Right ventricle myocardium superior (tissue), 1 donor: Measurements from ENCODE around the gene SAXO2. TPM values are rescaled to one million over a fixed set of nuclear protein-coding genes. Genes with fewer than 3 reads are reported as not detected.
"Not testable (repeated sequence)": the region's sequence is repeated elsewhere in the genome, so short reads cannot be mapped to it uniquely, and the experiment has no call there.

Experiments used
- ATAC-seq: fragments of 200-7000 bp; cut with Tn5 transposase; one replicate; pipeline ENCODE4 v1.9.1; 2020; ENCODE audit warnings: mild to moderate bottlenecking; ENCODE audit not compliant: poor library complexity
- DNase-seq: peaks from one replicate; pipeline ENCODE4 v3.0.0-alpha.2; 2020
- intact Hi-C: fragments of 100-400 bp; cut with DNase I; formaldehyde crosslinking; loops from one replicate; pipeline ENCODE4 v1.11.2; 2022
- long read RNA-seq: library from polyadenylated mRNA; unstranded; transcript quantifications from one replicate; pipeline ENCODE4 v2.0.0, GENCODE V29; 2021
- total RNA-seq: library from RNA; stranded (reverse); fragmentation: NEBNext Ultra II Directional; extraction: Animal tissue kit (Norgen Biotek cat#: 25700); gene quantifications from one replicate; pipeline ENCODE4 v1.2.1, GENCODE V29; 2021
- donor health status: DM: no; HTN: yes; CAD: no; lungs with severe emphysema.

SAXO2 gene
- 3.0 TPM for total RNA-seq
- long read RNA-seq, partial matches to known transcripts: 0 of 1 reads
- long read RNA-seq, other reads (novel, unspliced or antisense): 1 of 1 reads

GRCh38 chr15:82262422-82263026 is at the start of gene SAXO2, which contains the start of gene EFL1:
Gene SAXO2, plus strand, starts transcription at chr15:82262818. Its CDS starts 62 bp downstream, at chr15:82262880.
Gene EFL1, minus strand, starts transcription at chr15:82262734. Its CDS starts 956 bp downstream, at chr15:82261778.
- ATAC-seq (peak; percentile 99), DNase-seq (peak; percentile 96)
- intact Hi-C loops: no loop called here

GRCh38 chr15:82216092-82216491 is 46.5 kb upstream of the SAXO2 start:
- intact Hi-C loops, ATAC-seq: not testable (repeated sequence)

GRCh38 chr15:82221535-82221934 is 41.1 kb upstream of the SAXO2 start:
- intact Hi-C loops, DNase-seq: not testable (repeated sequence)
- peak; percentile 29 for ATAC-seq

More at GRCh38 chr15:82216092-82216491, 46.5 kb upstream of the SAXO2 start:
- DNase-seq: not testable (repeated sequence)

- ATAC-seq (no peak), DNase-seq (no peak)
- intact Hi-C loops: no loop called here
Measured at GRCh38 chr15:82228750-82229149, 33.9 kb upstream of the SAXO2 start.

- ATAC-seq (no peak), DNase-seq (no peak)
- intact Hi-C loops: no loop called here
Measured at GRCh38 chr15:82231233-82231632, 31.4 kb upstream of the SAXO2 start.

GRCh38 chr15:82231842-82232241 is 30.8 kb upstream of the SAXO2 start:
- intact Hi-C loops: no loop called here
- DNase-seq (no peak), ATAC-seq (no peak)

GRCh38 chr15:82237944-82238534 is 24.6 kb upstream of the SAXO2 start:
- intact Hi-C loops, DNase-seq, ATAC-seq: not testable (repeated sequence)

- no peak for ATAC-seq
- no peak for DNase-seq
- intact Hi-C loops: no loop called here
Measured at GRCh38 chr15:82239685-82240391, 22.8 kb upstream of the SAXO2 start.

GRCh38 chr15:82241836-82242499 is 20.6 kb upstream of the SAXO2 start:
- ATAC-seq, DNase-seq, intact Hi-C loops: not testable (repeated sequence)

- intact Hi-C loops, DNase-seq, ATAC-seq: not testable (repeated sequence)
Measured at GRCh38 chr15:82243644-82244043, 19.0 kb upstream of the SAXO2 start.

- intact Hi-C loops, ATAC-seq, DNase-seq: not testable (repeated sequence)
Measured at GRCh38 chr15:82245956-82246355, 16.7 kb upstream of the SAXO2 start.

- intact Hi-C loops: not testable (repeated sequence)
Measured at GRCh38 chr15:82248261-82248660, 14.4 kb upstream of the SAXO2 start.

GRCh38 chr15:82261566-82262421 is 824 bp upstream of the SAXO2 start:
- peak; percentile 42 for ATAC-seq
- DNase-seq, intact Hi-C loops: not testable (repeated sequence)

More at GRCh38 chr15:82248261-82248660, 14.4 kb upstream of the SAXO2 start:
- not testable (repeated sequence) for ATAC-seq, DNase-seq

GRCh38 chr15:82263350-82263749 is 732 bp downstream of the SAXO2 start:
- DNase-seq (no peak), ATAC-seq (no peak)
- intact Hi-C loops: no loop called here

GRCh38 chr15:82267137-82267536 is 4.5 kb downstream of the SAXO2 start:
- intact Hi-C loops, DNase-seq, ATAC-seq: not testable (repeated sequence)

GRCh38 chr15:82268454-82268853 is 5.8 kb downstream of the SAXO2 start:
- intact Hi-C loops, ATAC-seq, DNase-seq: not testable (repeated sequence)

- intact Hi-C loops: no loop called here
- no peak for ATAC-seq
- no peak for DNase-seq
Measured at GRCh38 chr15:82272154-82272553, 9.5 kb downstream of the SAXO2 start.

- intact Hi-C loops: no loop called here
- no peak for DNase-seq
- ATAC-seq: no peak
Measured at GRCh38 chr15:82275410-82275809, 12.8 kb downstream of the SAXO2 start.
